Keratinocyte (primary cell): ENCODE results near the gene ZNF467. TPM values are rescaled to one million over a fixed set of nuclear protein-coding genes. Genes with fewer than 3 reads are reported as not detected.

Source experiments
- DNase-seq: peaks from one replicate; pipeline ENCODE4 v3.0.0-alpha.2; 2011; ENCODE audit warnings: low read depth, missing footprints, low spot score
- FAIRE-seq: peaks from 2 replicates; lab custom pipeline; 2011; peaks lifted over from hg19 to GRCh38; lab: Jason Lieb, UNC
- H2AFZ ChIP-seq: 2 replicates; pipeline ENCODE4 v1.6.0; 2012; ENCODE audit warnings: low read length, control low read depth, inconsistent platforms; ENCODE audit not compliant: control insufficient read depth
- H3K27ac ChIP-seq: 2 replicates; pipeline ENCODE4 v1.5.1; 2011; ENCODE audit warnings: low read length; ENCODE audit not compliant: control insufficient read depth, insufficient read depth
- H3K27me3 ChIP-seq: 3 replicates; pipeline ENCODE4 v1.6.0; 2011; ENCODE audit warnings: low read length; ENCODE audit not compliant: control insufficient read depth, insufficient read depth; ENCODE audit errors: extremely low read depth
- H3K36me3 ChIP-seq, 2 experiments: 2 replicates in 1 of 2; 3 replicates in 1 of 2; pipeline ENCODE4 v1.5.1; 2011; ENCODE audit warnings: low read length in 2 of 2, mild to moderate bottlenecking in 1 of 2; ENCODE audit not compliant: control insufficient read depth in 2 of 2, insufficient read depth in 2 of 2; ENCODE audit errors: extremely low read depth in 1 of 2
- H3K4me1 ChIP-seq: 3 replicates; pipeline ENCODE4 v1.5.1; 2011; ENCODE audit warnings: low read length; ENCODE audit not compliant: control insufficient read depth, insufficient read depth; ENCODE audit errors: extremely low read depth
- H3K4me2 ChIP-seq: 3 replicates; pipeline ENCODE4 v1.6.0; 2011; ENCODE audit warnings: low read depth, low read length; ENCODE audit not compliant: control insufficient read depth, insufficient read depth; ENCODE audit errors: extremely low read depth
- H3K4me3 ChIP-seq, 3 experiments: fragments of 200-600 bp in 1 of 3; sonication (generic) in 1 of 3; 2 replicates in 2 of 3; 3 replicates in 1 of 3; pipeline ENCODE4 v1.5.1; 2011 to 2016; ENCODE audit warnings: low read length in 3 of 3, mild to moderate bottlenecking in 3 of 3, control low read depth in 2 of 3, inconsistent platforms in 1 of 3, low read depth in 1 of 3, mixed read lengths in 1 of 3, mixed run types in 1 of 3, moderate library complexity in 1 of 3; ENCODE audit not compliant: control insufficient read depth in 2 of 3, insufficient read depth in 2 of 3; ENCODE audit errors: extremely low read depth in 1 of 3
- H3K79me2 ChIP-seq: 2 replicates; pipeline ENCODE4 v1.6.0; 2012; ENCODE audit warnings: low read length; ENCODE audit not compliant: control insufficient read depth, insufficient read depth
- H3K9ac ChIP-seq: 3 replicates; pipeline ENCODE4 v1.6.0; 2011; ENCODE audit warnings: low read length; ENCODE audit not compliant: control insufficient read depth, insufficient read depth; ENCODE audit errors: extremely low read depth
- H3K9me1 ChIP-seq: 3 replicates; pipeline ENCODE4 v1.6.0; 2011; ENCODE audit warnings: low read length; ENCODE audit not compliant: control insufficient read depth, insufficient read depth; ENCODE audit errors: extremely low read depth
- H3K9me3 ChIP-seq: 2 replicates; pipeline ENCODE4 v1.5.1; 2012; ENCODE audit warnings: low read depth, low read length; ENCODE audit not compliant: control insufficient read depth
- H4K20me1 ChIP-seq: 3 replicates; pipeline ENCODE4 v1.6.0; 2011; ENCODE audit warnings: low read length; ENCODE audit not compliant: control insufficient read depth, insufficient read depth; ENCODE audit errors: extremely low read depth
- CTCF ChIP-seq, 3 experiments: IDR thresholded peaks in 1 of 3; conservative IDR thresholded peaks in 1 of 3; optimal IDR thresholded peaks in 1 of 3; 2 replicates in 2 of 3; 3 replicates in 1 of 3; pipeline versions ENCODE3 to v1.5.1; 2011; ENCODE audit warnings: low read length in 3 of 3, mild to moderate bottlenecking in 3 of 3, moderate library complexity in 2 of 3, control low read depth in 1 of 3, inconsistent platforms in 1 of 3; ENCODE audit not compliant: insufficient read depth in 2 of 3; ENCODE audit errors: extremely low read depth in 1 of 3
- EZH2 ChIP-seq: IDR thresholded peaks from one replicate; pipeline ENCODE4 v1.6.1; 2012; ENCODE audit warnings: inconsistent platforms, mild to moderate bottlenecking, low read length, moderate library complexity
- dilution Hi-C: fragments of 300-500 bp; cut with MboI; formaldehyde crosslinking; loops from one replicate; pipeline ENCODE4 v1.7.0; 2020; ENCODE audit warnings: low sequenced_read_pairs; ENCODE audit not compliant: extremely low pct_ligation_motif_present
- polyA plus RNA-seq, 5 experiments: library from polyadenylated mRNA; depleted of rRNA in 3 of 5; stranded (reverse) in 3 of 5; stranded (forward) in 1 of 5; unstranded in 1 of 5; fragments of >200 nt; gene quantifications; 1 replicate in 1 of 5; 2 replicates in 3 of 5; 3 replicates in 1 of 5; pipeline versions ENCODE4 v1.2.1 to v1.2.3, GENCODE V29; 2011 to 2012; ENCODE audit warnings: missing spikeins in 2 of 5, low read depth in 1 of 5, low replicate concordance in 1 of 5

ZNF467 gene
- polyA plus RNA-seq, 1 donor (not counting 4 experiments of a cell fraction or from before 2014, with no cell fraction given) = 0.31 TPM

GRCh38 chr7:149752646-149753045 lies 20.7 kb downstream of the ZNF467 start:
- H3K79me2 ChIP-seq = no peaks in the 10 kb centered on the region
- no peaks in the 10 kb centered on the region for H3K9me3 ChIP-seq
- no peak overlapping the region for H3K9ac ChIP-seq
- H3K4me2 ChIP-seq = no peak overlapping the region
- H2AFZ ChIP-seq = no peak overlapping the region
- no peaks in the 10 kb centered on the region for H4K20me1 ChIP-seq
- H3K9me1 ChIP-seq = no peaks in the 10 kb centered on the region
- no peaks in the 10 kb centered on the region for H3K36me3 ChIP-seq
- H3K27me3 ChIP-seq = no peaks in the 10 kb centered on the region
- H3K4me3 ChIP-seq = no peak overlapping the region
- TF ChIP-seq EZH2 = no peak
- no peak for TF ChIP-seq CTCF (optimal IDR thresholded peaks at IDR 0.05 in 1 of 3, IDR thresholded peaks at IDR 0.05 in 1 of 3, conservative IDR thresholded peaks at IDR 0.05 in 1 of 3; ENCODE audit: extremely low read depth in 1 of 3, insufficient read depth in 2 of 3, low read length in 3 of 3)
- FAIRE-seq (no peak), DNase-seq (no peak)
- H3K27ac ChIP-seq = no peak overlapping the region
- no peaks in the 10 kb centered on the region for H3K4me1 ChIP-seq
- dilution Hi-C loops = no loop called here

- H3K27ac ChIP-seq = no peak overlapping the region
- H3K27me3 ChIP-seq = no peaks in the 10 kb centered on the region
- no peaks in the 10 kb centered on the region for H3K36me3 ChIP-seq
- no peaks in the 10 kb centered on the region for H3K9me1 ChIP-seq
- H3K4me2 ChIP-seq = no peak overlapping the region
- H3K4me3 ChIP-seq = no peak overlapping the region
- FAIRE-seq (no peak), DNase-seq (no peak)
- H4K20me1 ChIP-seq = no peaks in the 10 kb centered on the region
- dilution Hi-C loops = no loop called here
- no peak overlapping the region for H2AFZ ChIP-seq
- no peaks in the 10 kb centered on the region for H3K4me1 ChIP-seq
- no peak for TF ChIP-seq CTCF (optimal IDR thresholded peaks at IDR 0.05 in 1 of 3, IDR thresholded peaks at IDR 0.05 in 1 of 3, conservative IDR thresholded peaks at IDR 0.05 in 1 of 3; ENCODE audit: extremely low read depth in 1 of 3, insufficient read depth in 2 of 3, low read length in 3 of 3)
- TF ChIP-seq EZH2 = no peak
- no peaks in the 10 kb centered on the region for H3K79me2 ChIP-seq
- no peak overlapping the region for H3K9ac ChIP-seq
- H3K9me3 ChIP-seq = no peaks in the 10 kb centered on the region
Observed at GRCh38 chr7:149751043-149751775, 22.2 kb downstream of the ZNF467 start.
